Activated CD4-positive, alpha-beta T cell treated with anti-CD3 and anti-CD28 coated beads, Interleukin-2, amount 10 ng/mL, durations not matched to agents 24 days and 14 days (primary cell): ENCODE data around the gene FBLN5. TPM values are rescaled to one million over a fixed set of nuclear protein-coding genes. Genes with fewer than 3 reads are reported as not detected.
A peak's percentile ranks its signal among the peaks of the same experiment; 100 is the strongest.

ENCODE experiments used
- DNase-seq: peaks from one replicate; pipeline ENCODE4 v3.0.0; 2022
- H3K27ac Mint-ChIP-seq: one replicate; pipeline ENCODE4 v1.8.0; 2022; ENCODE audit warnings: mild to moderate bottlenecking, mixed read lengths
- H3K27me3 Mint-ChIP-seq: one replicate; pipeline ENCODE4 v1.8.0; 2022; ENCODE audit warnings: mixed read lengths
- H3K36me3 Mint-ChIP-seq: one replicate; pipeline ENCODE4 v1.8.0; 2022; ENCODE audit warnings: low read depth, mild to moderate bottlenecking, mixed read lengths
- H3K4me1 Mint-ChIP-seq: one replicate; pipeline ENCODE4 v1.8.0; 2021; ENCODE audit warnings: mixed read lengths
- H3K4me3 Mint-ChIP-seq: one replicate; pipeline ENCODE4 v1.8.0; 2022; ENCODE audit warnings: mild to moderate bottlenecking, moderate library complexity, mixed read lengths
- H3K9me3 Mint-ChIP-seq: one replicate; pipeline ENCODE4 v1.8.0; 2021; ENCODE audit warnings: mixed read lengths
- intact Hi-C: fragments of 100-400 bp; cut with micrococcal nuclease; formaldehyde crosslinking; loops from one replicate; pipeline ENCODE4 v1.15.1; 2023
- total RNA-seq: library from RNA; stranded (reverse); gene quantifications from 2 replicates; pipeline ENCODE4 v1.2.3, GENCODE V29; 2022

Gene FBLN5
- total RNA-seq, 1 donor from 2014 or later, result 0.68 TPM

DNA sequence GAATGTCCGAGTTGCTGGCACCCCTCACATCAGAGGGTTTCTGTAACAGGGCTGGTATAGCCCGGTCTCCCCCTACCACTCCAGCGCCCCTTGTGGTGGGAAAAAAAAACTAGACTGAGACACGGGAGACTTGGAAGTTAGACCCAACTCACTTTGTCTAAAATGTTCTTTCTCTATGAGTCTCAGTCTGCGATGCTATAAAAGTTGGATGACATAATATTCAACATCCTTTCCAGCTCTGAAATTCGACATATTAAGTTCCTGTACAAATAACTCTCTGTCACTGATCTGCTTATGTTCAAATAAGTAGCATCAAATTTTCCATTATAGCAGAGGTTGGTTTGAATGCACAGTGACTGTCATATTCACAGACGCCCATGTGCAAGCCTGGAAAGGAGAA is 54.5 kb downstream of the FBLN5 start:
- H3K9me3 Mint-ChIP-seq, result no peaks in the 10 kb centered on the region
- no peak overlapping the region for H3K4me3 Mint-ChIP-seq
- no peaks in the 10 kb centered on the region for H3K36me3 Mint-ChIP-seq
- peak overlapping the region; percentile 46 for H3K27ac Mint-ChIP-seq
- H3K27me3 Mint-ChIP-seq, result no peaks in the 10 kb centered on the region
- intact Hi-C loops, result loop anchor here (1.0 kb wide), 1 partner anchor 20 kb away; no protein-coding TSS in a partner anchor
- H3K4me1 Mint-ChIP-seq, result peaks cover 32% of the 10 kb centered on the region
- peak; percentile 75 for DNase-seq

DNA sequence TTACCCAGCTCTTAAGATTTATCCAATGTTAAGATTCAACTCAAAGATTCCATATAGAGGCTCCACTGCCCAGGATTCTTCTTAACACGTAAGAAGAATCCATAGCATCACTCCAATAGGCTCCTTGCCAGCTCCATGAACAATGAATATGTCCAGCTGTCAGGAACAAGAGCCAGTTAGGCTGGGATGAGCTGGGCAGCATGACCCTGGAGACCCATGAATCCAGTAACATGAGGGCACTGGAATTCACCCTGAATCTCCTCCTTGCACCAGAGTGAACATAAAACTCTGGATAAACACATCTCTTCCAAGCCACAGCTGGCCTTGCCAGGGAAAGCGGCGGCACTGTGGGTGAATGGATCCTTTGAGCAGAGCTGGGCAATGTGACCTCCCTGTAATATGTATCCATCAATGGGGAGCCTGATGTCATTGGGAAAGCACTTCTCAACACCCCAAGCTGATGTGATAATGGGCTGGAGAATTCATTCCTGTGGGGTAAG is 55.7 kb downstream of the FBLN5 start:
- H3K4me3 Mint-ChIP-seq, result no peak overlapping the region
- no peaks in the 10 kb centered on the region for H3K27me3 Mint-ChIP-seq
- no peak overlapping the region for H3K27ac Mint-ChIP-seq
- DNase-seq, result no peak
- intact Hi-C loops, result no loop called here
- peaks cover 33% of the 10 kb centered on the region for H3K4me1 Mint-ChIP-seq
- H3K36me3 Mint-ChIP-seq, result no peaks in the 10 kb centered on the region
- H3K9me3 Mint-ChIP-seq, result no peaks in the 10 kb centered on the region

DNA sequence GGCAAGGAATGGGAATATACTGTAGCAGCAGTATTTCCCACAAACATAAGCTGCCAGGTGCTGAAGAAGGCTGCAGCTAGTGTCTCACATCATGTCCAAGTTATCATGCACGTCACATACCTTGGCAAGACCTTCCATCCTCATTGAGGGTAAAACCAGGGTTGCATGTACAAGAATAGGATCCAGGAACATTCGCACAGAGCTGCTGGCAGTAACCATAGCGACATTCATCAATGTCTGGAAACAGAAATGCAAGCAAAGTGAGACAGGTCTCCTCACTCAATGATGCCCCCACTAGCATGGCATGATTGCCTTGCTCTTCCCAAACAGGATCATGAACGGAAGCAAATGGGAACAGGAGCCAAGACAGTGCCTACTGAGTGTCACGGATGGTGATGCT is 56.4 kb downstream of the FBLN5 start:
- H3K36me3 Mint-ChIP-seq, result no peaks in the 10 kb centered on the region
- no peaks in the 10 kb centered on the region for H3K9me3 Mint-ChIP-seq
- no peak overlapping the region for H3K27ac Mint-ChIP-seq
- no peaks in the 10 kb centered on the region for H3K27me3 Mint-ChIP-seq
- intact Hi-C loops, result no loop called here
- H3K4me3 Mint-ChIP-seq, result no peak overlapping the region
- H3K4me1 Mint-ChIP-seq, result peaks cover 34% of the 10 kb centered on the region
- no peak for DNase-seq

DNA sequence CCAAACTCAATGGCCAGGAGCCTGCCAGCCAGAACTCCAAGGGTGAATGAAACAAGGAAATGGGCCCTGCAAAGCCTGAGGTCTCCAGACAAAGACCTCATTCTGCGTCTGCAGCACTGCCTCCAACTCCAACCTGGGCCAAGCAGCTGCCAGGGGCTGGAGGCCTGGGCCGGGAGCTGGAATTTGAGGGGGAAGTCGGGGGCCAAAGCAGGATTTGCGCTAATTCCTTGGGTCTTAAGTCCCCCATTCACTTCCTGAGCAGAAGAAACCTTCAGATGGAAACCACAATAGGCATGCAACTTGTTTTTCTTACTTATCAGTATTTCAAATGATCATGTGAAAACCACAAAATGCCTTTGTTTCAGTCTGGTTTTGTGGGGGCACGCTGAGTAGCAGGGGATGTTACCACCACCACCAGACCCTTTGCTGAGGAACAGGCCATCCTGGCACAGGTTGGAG is 57.2 kb downstream of the FBLN5 start:
- Mint-ChIP-seq H3K4me1 (peaks cover 34% of the 10 kb centered on the region), H3K4me3 (peak overlapping the region; percentile 17), H3K27ac (peak overlapping the region; percentile 22), H3K9me3 (no peaks in the 10 kb centered on the region), H3K36me3 (no peaks in the 10 kb centered on the region), H3K27me3 (no peaks in the 10 kb centered on the region)
- DNase-seq, result no peak
- intact Hi-C loops, result no loop called here

DNA sequence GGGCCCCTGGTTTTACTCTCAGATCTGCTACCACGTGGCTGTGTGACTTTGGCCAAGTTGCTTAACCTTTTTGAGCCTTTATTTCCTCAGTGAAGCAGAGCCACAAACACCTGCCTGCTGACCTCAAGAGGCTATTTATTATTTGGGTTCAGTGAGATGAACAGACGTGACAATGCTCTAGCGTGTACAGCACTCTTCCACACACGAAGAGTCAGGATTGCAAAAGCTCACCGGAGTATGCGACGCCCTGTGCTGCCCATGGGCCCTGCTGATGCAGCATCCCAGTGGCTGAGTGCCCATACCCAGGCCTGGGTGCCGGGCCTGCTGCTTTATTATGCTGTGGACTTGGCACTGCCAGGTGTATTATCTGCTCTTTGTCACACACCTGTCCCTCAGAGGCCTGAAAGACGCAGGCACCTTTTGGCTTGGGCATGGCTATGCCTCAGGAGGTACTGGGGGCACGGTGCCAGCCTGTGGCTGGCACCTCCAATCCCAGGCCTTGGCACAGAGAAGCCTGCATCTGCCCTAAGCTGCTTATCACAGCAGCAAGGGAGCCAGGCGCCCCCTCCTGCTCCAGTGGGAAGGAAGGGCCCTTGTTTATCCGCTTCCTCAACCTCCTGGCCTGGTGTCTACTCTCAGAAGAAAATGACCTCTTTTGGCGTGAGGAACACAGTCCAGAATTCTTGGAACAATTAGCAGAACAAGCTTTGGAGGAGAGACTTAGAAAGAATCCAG is 57.9 kb downstream of the FBLN5 start:
- H3K27ac Mint-ChIP-seq, result no peak overlapping the region

DNA sequence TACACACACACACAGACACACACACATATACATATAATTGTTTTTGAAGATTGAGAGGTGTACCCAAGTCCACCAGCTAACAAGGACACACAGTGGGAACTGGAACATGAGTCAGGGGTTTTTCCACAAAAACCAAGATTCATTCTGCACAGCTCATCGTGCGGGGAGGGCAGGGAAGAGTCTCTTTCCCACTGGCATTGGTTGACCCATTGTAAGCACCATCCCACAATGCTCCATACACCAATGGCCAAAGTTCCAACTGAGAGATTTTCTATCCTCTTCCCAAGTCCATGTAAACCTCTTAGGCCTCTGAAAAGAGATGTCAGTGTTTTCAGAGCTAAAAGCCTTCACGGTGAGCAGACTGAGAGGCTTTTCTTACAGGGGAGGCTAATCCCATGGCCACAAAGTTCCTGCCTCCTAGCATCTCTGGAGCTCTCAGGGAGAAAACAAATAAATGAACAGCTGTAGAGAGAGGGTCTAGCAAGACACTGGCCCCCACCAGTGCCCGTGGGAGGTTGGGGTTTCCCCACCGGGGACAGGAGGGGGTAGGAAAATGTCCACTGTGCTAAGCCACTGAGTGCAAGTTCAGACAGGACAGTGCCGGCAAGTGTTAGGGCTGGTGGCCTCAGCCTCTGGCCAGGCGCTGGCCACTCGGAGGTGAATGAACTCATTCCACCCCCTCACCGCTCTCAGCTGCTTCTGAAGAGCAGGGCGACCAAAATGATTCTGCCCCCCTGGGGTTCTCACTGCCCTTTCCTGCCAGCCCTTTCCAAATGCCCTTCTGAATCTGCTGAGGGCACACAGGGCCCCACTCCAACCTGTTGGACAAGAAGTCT is 58.6 kb downstream of the FBLN5 start:
- DNase-seq, result no peak
- no peaks in the 10 kb centered on the region for H3K36me3 Mint-ChIP-seq
- no peaks in the 10 kb centered on the region for H3K9me3 Mint-ChIP-seq
- H3K4me3 Mint-ChIP-seq, result no peak overlapping the region
- no peak overlapping the region for H3K27ac Mint-ChIP-seq
- intact Hi-C loops, result no loop called here
- no peaks in the 10 kb centered on the region for H3K27me3 Mint-ChIP-seq
- H3K4me1 Mint-ChIP-seq, result peaks cover 33% of the 10 kb centered on the region

More for the DNA sequence above, 57.9 kb downstream of the FBLN5 start:
- peaks cover 34% of the 10 kb centered on the region for H3K4me1 Mint-ChIP-seq
- no peaks in the 10 kb centered on the region for H3K27me3 Mint-ChIP-seq
- no peaks in the 10 kb centered on the region for H3K9me3 Mint-ChIP-seq
- intact Hi-C loops, result no loop called here
- no peak for DNase-seq
- no peak overlapping the region for H3K4me3 Mint-ChIP-seq
- no peaks in the 10 kb centered on the region for H3K36me3 Mint-ChIP-seq

DNA sequence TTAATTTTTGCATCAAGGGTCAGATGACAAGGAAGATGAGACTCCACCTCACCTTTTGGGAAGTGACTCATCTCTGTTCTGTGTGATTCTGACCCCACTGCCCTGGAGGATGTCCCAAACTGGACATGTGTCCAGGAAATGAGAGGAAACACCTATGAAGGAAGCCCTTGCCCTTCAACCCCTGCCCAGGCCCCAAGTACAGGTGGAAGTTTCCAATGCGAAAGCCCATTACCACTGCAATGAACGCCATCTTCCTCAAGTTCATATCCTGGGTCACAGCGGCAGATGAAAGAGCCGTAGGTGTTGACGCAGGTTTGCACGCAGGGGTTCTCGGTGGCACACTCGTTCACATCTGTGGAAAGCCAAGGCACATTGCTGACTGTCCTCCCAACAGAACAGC is 60.5 kb downstream of the FBLN5 start:
- no peaks in the 10 kb centered on the region for H3K9me3 Mint-ChIP-seq
- H3K4me3 Mint-ChIP-seq, result no peak overlapping the region
- intact Hi-C loops, result no loop called here
- no peak overlapping the region for H3K27ac Mint-ChIP-seq
- H3K4me1 Mint-ChIP-seq, result peaks cover 26% of the 10 kb centered on the region
- no peaks in the 10 kb centered on the region for H3K27me3 Mint-ChIP-seq
- H3K36me3 Mint-ChIP-seq, result no peaks in the 10 kb centered on the region
- no peak for DNase-seq

DNA sequence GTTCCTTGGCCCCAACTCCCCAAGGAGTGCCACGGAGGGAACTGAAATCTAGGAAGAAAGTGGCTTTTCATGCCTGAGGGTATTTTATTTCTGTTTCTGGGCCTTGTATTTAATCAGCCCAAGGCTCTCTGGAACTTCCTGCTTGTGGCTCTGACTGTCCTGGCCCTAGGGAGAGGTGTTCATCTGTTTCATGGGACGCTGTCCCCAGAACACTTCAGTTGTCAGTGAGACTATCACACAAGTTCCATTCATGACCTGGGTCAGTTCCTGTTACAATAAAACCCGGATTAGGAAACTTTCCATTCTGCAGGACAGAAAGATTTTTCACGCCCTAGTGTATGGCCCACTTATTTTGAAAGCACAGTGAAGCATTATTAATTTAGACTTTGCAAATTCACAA is 61.7 kb downstream of the FBLN5 start:
- intact Hi-C loops, result no loop called here
- Mint-ChIP-seq H3K36me3 (no peaks in the 10 kb centered on the region), H3K9me3 (no peaks in the 10 kb centered on the region), H3K27me3 (no peaks in the 10 kb centered on the region), H3K4me3 (no peak overlapping the region), H3K4me1 (peaks cover 26% of the 10 kb centered on the region), H3K27ac (no peak overlapping the region)
- no peak for DNase-seq

DNA sequence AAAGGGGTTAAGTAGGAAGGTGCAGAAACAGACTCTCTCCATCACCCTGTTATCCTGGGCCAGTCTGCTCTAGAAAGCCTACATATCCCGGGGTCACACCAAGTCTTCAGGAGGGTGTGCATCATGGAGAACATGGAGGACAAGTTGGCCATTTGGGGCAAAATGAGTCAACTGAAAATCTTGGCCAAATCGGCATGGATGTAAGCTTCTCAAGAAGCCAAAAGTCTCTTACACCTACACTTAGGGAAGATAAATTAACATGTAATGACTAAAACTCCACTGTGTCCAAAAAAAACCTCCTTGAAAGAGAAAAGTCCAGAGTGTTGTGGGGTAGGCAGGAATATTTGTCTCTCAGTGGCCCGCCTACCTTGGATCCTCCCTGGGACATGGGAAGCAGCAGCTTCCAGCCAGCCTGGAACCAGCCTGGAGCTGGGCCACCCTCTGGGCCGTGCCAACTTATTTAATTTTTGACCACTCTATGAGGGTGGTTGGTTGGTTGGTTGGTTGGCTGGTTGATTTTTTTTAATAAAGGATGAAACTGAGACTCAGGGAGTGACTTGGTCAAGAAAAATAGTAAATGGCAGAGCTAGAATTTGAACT is 62.3 kb downstream of the FBLN5 start:
- Mint-ChIP-seq H3K4me3 (no peak overlapping the region), H3K27ac (no peak overlapping the region), H3K4me1 (peaks cover 23% of the 10 kb centered on the region), H3K9me3 (no peaks in the 10 kb centered on the region), H3K36me3 (no peaks in the 10 kb centered on the region), H3K27me3 (no peaks in the 10 kb centered on the region)
- intact Hi-C loops, result no loop called here
- no peak for DNase-seq

DNA sequence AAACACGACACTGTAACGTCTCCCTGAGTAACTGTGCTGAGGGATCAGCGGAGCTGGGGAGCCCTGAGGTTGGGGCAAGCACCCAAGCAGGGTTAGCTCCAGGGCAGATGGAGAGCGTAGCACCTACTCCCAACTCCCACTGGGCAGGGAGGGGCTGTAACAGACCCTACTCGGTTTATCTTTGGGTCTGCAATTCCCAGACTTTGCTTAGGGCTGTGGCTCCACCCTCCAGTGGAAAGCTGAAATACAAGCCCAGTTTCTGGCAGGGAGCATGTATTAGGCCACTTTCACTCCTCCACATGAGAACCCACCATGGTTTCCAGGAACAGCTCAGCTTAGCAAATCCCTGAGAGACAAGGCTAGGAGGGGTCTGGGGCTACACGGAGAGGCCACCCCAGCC is 62.8 kb downstream of the FBLN5 start:
- intact Hi-C loops, result no loop called here
- Mint-ChIP-seq H3K27ac (no peak overlapping the region), H3K36me3 (no peaks in the 10 kb centered on the region), H3K4me3 (no peak overlapping the region), H3K9me3 (no peaks in the 10 kb centered on the region), H3K4me1 (peaks cover 21% of the 10 kb centered on the region), H3K27me3 (no peaks in the 10 kb centered on the region)
- DNase-seq, result no peak

DNA sequence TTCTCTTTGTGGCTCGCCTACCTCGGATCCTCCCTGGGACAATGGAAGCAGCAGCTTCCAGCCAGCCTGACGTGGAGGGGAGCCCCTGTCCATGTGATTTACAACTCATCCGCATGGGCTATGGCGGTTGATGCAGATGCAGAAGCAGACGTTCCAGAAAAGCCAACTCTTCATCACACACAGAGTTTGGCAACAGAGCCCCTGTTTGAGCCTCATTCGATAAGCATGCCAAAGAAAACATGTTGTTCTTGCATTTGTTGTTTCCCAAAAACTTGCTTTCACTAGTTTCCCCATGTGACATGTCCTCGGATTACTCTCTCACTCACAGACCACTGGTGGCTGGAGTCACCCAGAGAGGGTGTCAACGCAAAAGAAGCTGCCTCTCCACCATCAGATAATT is 63.7 kb downstream of the FBLN5 start:
- Mint-ChIP-seq H3K4me3 (no peak overlapping the region), H3K9me3 (no peaks in the 10 kb centered on the region), H3K27ac (no peak overlapping the region), H3K27me3 (no peaks in the 10 kb centered on the region), H3K36me3 (no peaks in the 10 kb centered on the region), H3K4me1 (peaks cover 21% of the 10 kb centered on the region)
- intact Hi-C loops, result no loop called here
- DNase-seq, result no peak

DNA sequence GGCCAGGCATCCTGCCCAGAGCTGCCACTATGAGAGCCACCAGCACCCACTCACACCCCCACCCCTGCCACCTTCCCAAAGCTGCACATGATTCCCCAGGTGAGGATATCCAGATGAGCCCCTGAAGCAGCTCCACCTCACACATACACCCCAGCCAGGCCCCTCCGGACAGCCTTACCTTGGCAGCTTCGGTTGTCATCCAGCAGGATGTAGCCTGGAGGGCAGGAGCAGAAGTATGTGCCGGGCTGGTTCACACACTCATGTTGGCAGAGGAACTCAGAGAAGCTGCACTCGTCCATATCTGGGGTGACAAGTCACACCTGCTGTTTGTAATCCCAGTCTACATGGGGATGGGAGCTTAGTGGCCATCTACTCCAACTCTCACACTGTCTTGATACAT is 64.7 kb downstream of the FBLN5 start:
- Mint-ChIP-seq H3K27me3 (no peaks in the 10 kb centered on the region), H3K4me1 (peaks cover 26% of the 10 kb centered on the region), H3K36me3 (no peaks in the 10 kb centered on the region), H3K27ac (no peak overlapping the region), H3K4me3 (no peak overlapping the region), H3K9me3 (peaks cover 5% of the 10 kb centered on the region)
- intact Hi-C loops, result no loop called here
- no peak for DNase-seq

DNA sequence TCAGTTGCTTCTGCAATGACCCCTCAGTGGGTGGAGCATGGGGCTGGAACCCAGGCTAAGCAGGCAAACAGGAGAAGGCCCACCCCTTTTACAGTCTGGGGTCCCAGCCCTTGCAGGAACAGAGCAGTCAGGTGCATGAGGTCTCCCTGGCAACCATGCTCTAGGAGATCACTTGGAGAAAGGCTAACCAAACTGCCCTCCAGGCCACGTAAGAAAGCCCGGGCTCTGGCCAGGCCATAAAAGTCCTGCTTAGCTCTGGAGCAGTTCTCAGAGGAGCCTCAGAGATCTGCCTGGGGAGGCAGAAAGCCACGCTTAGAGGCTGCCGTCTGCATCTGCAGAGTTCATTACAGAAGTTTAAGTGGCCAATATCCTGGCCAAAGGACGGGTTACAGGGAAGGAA is 65.1 kb downstream of the FBLN5 start:
- DNase-seq, result no peak
- Mint-ChIP-seq H3K4me1 (peaks cover 29% of the 10 kb centered on the region), H3K9me3 (peaks cover 5% of the 10 kb centered on the region), H3K27ac (no peak overlapping the region), H3K36me3 (no peaks in the 10 kb centered on the region), H3K4me3 (no peak overlapping the region), H3K27me3 (no peaks in the 10 kb centered on the region)
- intact Hi-C loops, result no loop called here

DNA sequence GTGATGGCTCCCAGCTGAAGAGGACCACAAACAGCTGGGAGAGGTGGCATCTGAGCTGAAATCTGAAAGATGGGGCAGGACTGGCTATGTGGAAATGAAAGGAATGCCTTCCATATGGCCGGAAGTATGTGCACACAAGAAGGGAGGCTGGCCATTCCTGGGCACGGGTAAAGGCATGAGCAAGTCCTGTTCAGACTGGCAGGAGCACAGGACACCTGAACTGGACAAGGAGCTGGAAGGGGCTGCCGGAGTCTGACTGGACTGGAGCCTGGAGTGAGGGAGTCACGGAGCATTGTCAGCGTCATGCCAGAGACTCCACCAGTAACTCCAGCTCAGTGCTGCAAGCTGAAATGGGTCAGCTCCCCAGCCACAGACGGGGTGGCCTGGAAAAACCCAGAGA is 68.3 kb downstream of the FBLN5 start:
- Mint-ChIP-seq H3K4me1 (peaks cover 50% of the 10 kb centered on the region), H3K27ac (no peak overlapping the region)
- intact Hi-C loops, result no loop called here

More for the DNA sequence above, 68.3 kb downstream of the FBLN5 start:
- Mint-ChIP-seq H3K9me3 (peaks cover 5% of the 10 kb centered on the region), H3K27me3 (no peaks in the 10 kb centered on the region), H3K36me3 (no peaks in the 10 kb centered on the region), H3K4me3 (no peak overlapping the region)
- no peak for DNase-seq
